ENCODE results near the gene UBE2G2. TPM values are rescaled to one million over a fixed set of nuclear protein-coding genes. Genes with fewer than 3 reads are reported as not detected.

UBE2G2 gene
- total and polyA plus RNA-seq, 4 donors, result 27.4 to 83.5 (median 40.9) TPM

DNA sequence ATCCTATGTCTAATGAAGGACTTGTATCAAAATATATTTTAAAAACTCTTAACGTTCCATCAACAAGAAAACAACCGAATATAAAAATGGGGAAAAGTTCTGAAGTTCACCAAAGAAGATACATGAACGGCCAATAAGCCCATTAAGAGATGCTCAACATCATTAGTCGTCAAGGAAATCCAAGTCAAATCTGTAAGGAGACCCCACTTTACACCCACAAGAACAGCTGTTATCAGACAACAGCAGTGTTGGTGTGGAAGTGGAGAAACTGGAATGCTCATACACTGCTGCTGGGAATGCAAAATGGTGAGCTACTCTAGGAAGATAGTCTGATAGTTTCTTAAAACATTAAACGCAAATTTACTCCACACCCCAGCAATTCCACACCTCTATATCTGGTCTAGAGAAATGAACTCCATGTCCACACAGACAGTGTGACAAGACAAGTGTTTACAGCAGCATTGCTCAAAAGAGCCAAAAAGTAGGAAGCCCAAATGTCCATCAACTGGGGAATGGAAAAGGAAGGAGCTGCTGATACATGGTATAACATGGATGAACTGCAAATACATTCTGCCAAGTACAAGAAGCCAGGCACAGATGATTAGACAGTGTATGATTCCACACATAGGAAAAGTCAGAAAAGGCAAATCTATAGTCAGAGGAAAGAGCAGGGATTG lies 18.5 kb downstream of the UBE2G2 start:
- H3K9ac ChIP-seq (ENCODE audit: low read depth in 1 of 2, low read length in 2 of 2), result no peak overlapping the region
- DNase-seq (ENCODE audit: low spot score), result no peak
- H3K27ac ChIP-seq (ENCODE audit: low read depth in 1 of 2, low read length in 2 of 2), result no peak overlapping the region
- peaks cover 0 to 7% (median 2%) of the 10 kb centered on the region in 4 donors for H3K36me3 ChIP-seq (ENCODE audit: control insufficient read depth in 4 of 4, insufficient read depth in 3 of 4, low read depth in 1 of 4, low read length in 3 of 4)
- peaks cover 9 to 16% (median 13%) of the 10 kb centered on the region in 4 donors for H3K4me1 ChIP-seq (ENCODE audit: control insufficient read depth in 4 of 4, insufficient read depth in 4 of 4, low read length in 3 of 4)
- 86% methylated on average over 5 of the region's 5 CpGs for WGBS
- H3K27me3 ChIP-seq (ENCODE audit: control insufficient read depth in 4 of 4, insufficient read depth in 4 of 4, low read length in 3 of 4), result no peaks in the 10 kb centered on the region
- no peak overlapping the region for H3K4me3 ChIP-seq (ENCODE audit: low read depth in 1 of 3, low read length in 3 of 3)
- no peaks in the 10 kb centered on the region for H3K9me3 ChIP-seq (ENCODE audit: control insufficient read depth in 4 of 4, low read length in 3 of 4)
- TF ChIP-seq, protein P1, sequence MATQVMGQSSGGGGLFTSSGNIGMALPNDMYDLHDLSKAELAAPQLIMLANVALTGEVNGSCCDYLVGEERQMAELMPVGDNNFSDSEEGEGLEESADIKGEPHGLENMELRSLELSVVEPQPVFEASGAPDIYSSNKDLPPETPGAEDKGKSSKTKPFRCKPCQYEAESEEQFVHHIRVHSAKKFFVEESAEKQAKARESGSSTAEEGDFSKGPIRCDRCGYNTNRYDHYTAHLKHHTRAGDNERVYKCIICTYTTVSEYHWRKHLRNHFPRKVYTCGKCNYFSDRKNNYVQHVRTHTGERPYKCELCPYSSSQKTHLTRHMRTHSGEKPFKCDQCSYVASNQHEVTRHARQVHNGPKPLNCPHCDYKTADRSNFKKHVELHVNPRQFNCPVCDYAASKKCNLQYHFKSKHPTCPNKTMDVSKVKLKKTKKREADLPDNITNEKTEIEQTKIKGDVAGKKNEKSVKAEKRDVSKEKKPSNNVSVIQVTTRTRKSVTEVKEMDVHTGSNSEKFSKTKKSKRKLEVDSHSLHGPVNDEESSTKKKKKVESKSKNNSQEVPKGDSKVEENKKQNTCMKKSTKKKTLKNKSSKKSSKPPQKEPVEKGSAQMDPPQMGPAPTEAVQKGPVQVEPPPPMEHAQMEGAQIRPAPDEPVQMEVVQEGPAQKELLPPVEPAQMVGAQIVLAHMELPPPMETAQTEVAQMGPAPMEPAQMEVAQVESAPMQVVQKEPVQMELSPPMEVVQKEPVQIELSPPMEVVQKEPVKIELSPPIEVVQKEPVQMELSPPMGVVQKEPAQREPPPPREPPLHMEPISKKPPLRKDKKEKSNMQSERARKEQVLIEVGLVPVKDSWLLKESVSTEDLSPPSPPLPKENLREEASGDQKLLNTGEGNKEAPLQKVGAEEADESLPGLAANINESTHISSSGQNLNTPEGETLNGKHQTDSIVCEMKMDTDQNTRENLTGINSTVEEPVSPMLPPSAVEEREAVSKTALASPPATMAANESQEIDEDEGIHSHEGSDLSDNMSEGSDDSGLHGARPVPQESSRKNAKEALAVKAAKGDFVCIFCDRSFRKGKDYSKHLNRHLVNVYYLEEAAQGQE (IDR thresholded peaks at IDR 0.05), result no peak
- TF ChIP-seq, protein P2, sequence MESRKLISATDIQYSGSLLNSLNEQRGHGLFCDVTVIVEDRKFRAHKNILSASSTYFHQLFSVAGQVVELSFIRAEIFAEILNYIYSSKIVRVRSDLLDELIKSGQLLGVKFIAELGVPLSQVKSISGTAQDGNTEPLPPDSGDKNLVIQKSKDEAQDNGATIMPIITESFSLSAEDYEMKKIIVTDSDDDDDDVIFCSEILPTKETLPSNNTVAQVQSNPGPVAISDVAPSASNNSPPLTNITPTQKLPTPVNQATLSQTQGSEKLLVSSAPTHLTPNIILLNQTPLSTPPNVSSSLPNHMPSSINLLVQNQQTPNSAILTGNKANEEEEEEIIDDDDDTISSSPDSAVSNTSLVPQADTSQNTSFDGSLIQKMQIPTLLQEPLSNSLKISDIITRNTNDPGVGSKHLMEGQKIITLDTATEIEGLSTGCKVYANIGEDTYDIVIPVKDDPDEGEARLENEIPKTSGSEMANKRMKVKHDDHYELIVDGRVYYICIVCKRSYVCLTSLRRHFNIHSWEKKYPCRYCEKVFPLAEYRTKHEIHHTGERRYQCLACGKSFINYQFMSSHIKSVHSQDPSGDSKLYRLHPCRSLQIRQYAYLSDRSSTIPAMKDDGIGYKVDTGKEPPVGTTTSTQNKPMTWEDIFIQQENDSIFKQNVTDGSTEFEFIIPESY (IDR thresholded peaks at IDR 0.05), result no peak
- TF ChIP-seq YY1 (IDR thresholded peaks at IDR 0.05) (no peak), TAF1 (conservative IDR thresholded peaks at IDR 0.05) (no peak), FOXA2 (IDR thresholded peaks at IDR 0.05) (no peak)

DNA sequence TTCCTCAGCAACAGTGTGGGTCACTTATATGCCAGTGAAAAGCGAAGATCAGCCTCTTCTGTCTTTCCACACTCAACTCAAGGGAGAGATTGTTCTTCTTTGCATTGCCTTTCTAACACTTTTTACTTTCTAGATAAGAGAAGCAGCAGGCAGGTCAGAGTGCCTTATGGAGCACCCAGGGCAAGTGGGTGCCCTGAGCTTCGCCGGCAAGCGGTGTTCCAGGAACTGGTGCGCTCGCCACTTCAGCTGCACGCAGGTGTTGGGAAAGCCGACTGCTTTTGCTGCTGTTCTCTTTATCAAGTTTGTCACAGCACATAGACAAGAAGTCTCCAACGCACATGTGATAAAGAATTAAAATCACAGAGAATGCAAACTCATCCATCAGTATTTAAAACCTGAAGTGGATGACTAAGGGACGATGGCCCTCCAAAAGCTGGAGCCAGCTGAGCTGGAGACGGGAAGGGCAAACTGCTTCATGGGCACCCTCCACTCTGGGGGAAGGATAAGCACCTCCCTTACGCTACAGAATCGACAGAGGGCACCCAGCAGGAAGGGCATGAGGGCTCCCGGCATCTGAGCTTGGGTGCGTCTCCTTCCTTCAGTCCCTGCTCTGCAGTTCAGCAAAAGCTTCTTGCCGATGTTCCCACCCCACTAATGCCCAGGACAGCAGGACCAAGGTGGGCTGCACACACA lies 20.7 kb downstream of the UBE2G2 start:
- H3K9ac ChIP-seq (ENCODE audit: low read depth in 1 of 2, low read length in 2 of 2), result no peak overlapping the region

More for the DNA sequence above, 20.7 kb downstream of the UBE2G2 start:
- peaks cover under 1 to 10% (median 6%) of the 10 kb centered on the region in 4 donors for H3K36me3 ChIP-seq (ENCODE audit: control insufficient read depth in 4 of 4, insufficient read depth in 3 of 4, low read depth in 1 of 4, low read length in 3 of 4)
- no peaks in the 10 kb centered on the region for H3K9me3 ChIP-seq (ENCODE audit: control insufficient read depth in 4 of 4, low read length in 3 of 4)
- H3K27me3 ChIP-seq (ENCODE audit: control insufficient read depth in 4 of 4, insufficient read depth in 4 of 4, low read length in 3 of 4), result no peaks in the 10 kb centered on the region
- peaks cover 9 to 11% (median 11%) of the 10 kb centered on the region in 4 donors for H3K4me1 ChIP-seq (ENCODE audit: control insufficient read depth in 4 of 4, insufficient read depth in 4 of 4, low read length in 3 of 4)
- no peak overlapping the region for H3K27ac ChIP-seq (ENCODE audit: low read depth in 1 of 2, low read length in 2 of 2)
- TF ChIP-seq JUND (IDR thresholded peaks at IDR 0.05) (no peak), GABPA (IDR thresholded peaks at IDR 0.05 in 1 of 2, conservative IDR thresholded peaks at IDR 0.05 in 1 of 2) (no peak)
- TF ChIP-seq, protein P3, sequence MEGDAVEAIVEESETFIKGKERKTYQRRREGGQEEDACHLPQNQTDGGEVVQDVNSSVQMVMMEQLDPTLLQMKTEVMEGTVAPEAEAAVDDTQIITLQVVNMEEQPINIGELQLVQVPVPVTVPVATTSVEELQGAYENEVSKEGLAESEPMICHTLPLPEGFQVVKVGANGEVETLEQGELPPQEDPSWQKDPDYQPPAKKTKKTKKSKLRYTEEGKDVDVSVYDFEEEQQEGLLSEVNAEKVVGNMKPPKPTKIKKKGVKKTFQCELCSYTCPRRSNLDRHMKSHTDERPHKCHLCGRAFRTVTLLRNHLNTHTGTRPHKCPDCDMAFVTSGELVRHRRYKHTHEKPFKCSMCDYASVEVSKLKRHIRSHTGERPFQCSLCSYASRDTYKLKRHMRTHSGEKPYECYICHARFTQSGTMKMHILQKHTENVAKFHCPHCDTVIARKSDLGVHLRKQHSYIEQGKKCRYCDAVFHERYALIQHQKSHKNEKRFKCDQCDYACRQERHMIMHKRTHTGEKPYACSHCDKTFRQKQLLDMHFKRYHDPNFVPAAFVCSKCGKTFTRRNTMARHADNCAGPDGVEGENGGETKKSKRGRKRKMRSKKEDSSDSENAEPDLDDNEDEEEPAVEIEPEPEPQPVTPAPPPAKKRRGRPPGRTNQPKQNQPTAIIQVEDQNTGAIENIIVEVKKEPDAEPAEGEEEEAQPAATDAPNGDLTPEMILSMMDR (IDR thresholded peaks at IDR 0.05; ENCODE audit: low read depth, low read length, missing input control), result no peak
- H3K4me3 ChIP-seq (ENCODE audit: low read depth in 1 of 3, low read length in 3 of 3), result no peak overlapping the region
- no peak for DNase-seq (ENCODE audit: low spot score)
- 95% methylated on average over 16 of the region's 16 CpGs for WGBS
